ENCODE data around the gene GABRR2. TPM values are rescaled to one million over a fixed set of nuclear protein-coding genes. Genes with fewer than 3 reads are reported as not detected.

GABRR2 gene
- total RNA-seq, 3 donors from 2014 or later (not counting 1 experiment from before 2014, with no cell fraction given): 0.57 to 2.2 (median 1.0) TPM

DNA sequence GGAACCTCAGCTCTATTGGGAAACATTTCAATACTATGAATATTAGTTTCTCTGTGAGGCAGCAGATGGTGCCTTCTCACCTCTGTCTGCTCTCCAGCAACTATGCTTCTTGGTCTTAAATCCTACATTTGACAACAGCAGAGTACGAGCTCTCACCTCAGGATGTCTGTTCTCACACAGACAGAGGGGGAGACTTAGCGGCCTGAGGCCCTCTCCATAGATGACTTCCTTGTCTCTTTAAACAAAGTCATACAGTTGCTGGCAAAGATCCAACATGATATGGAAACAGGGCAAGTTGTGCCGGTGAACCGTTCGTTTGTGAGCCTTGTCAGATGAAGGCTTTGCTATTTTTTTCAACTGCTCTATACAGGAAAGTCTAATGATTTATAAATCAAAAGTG, 54.3 kb downstream of the GABRR2 start:
- peak in 1 of 2 donors; percentile 9 for DNase-seq
- Mint-ChIP-seq H3K27ac (no peak overlapping the region), H3K36me3 (no peaks in the 10 kb centered on the region), H3K4me1 (no peaks in the 10 kb centered on the region), H3K27me3 (ENCODE audit: low read depth in 2 of 2) (no peaks in the 10 kb centered on the region), H3K9me3 (no peaks in the 10 kb centered on the region), H3K4me3 (no peak overlapping the region)
- ATAC-seq: no peak
- H3K36me3 ChIP-seq (ENCODE audit: control insufficient read depth, insufficient read depth, low read length): no peaks in the 10 kb centered on the region
- H3K9me3 ChIP-seq (ENCODE audit: control insufficient read depth, insufficient read depth, low read length): no peaks in the 10 kb centered on the region
- no peak overlapping the region for H3K4me3 ChIP-seq (ENCODE audit: low read length)
- no peak overlapping the region for H3K27ac ChIP-seq (ENCODE audit: low read length)
- H3K4me1 ChIP-seq (ENCODE audit: control insufficient read depth, insufficient read depth, low read length): no peaks in the 10 kb centered on the region
- TF ChIP-seq CTCF (IDR thresholded peaks at IDR 0.05): no peak
- no peaks in the 10 kb centered on the region for H3K27me3 ChIP-seq (ENCODE audit: control insufficient read depth, insufficient read depth, low read length)
- WGBS (ENCODE audit: insufficient coverage): 27% methylated on average over 5 of the region's 5 CpGs
- intact Hi-C loops (cut with micrococcal nuclease): no loop called here

DNA sequence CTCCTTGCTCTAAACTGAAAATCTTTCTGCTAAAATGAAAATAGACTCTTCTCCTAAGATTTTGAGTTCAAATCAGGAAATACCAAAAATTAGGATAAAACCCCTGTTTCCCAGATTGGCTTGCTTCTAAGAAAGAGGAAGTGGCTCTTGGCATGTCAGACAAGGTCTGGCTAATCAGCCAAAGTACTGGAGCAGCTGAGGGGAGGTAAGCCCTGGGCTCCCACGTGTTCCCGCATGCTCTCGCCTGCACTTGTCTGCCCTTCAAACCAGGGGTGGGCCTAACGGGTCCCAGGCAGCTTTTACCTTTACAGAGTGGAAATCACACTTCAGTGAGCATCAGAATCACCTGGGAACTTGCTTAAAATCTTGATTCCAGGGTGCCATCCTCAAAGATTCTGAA, 54.8 kb downstream of the GABRR2 start:
- H3K9me3 Mint-ChIP-seq: no peaks in the 10 kb centered on the region
- Histone ChIP-seq H3K27me3 (ENCODE audit: control insufficient read depth, insufficient read depth, low read length) (no peaks in the 10 kb centered on the region), H3K27ac (ENCODE audit: low read length) (no peak overlapping the region), H3K9me3 (ENCODE audit: control insufficient read depth, insufficient read depth, low read length) (no peaks in the 10 kb centered on the region), H3K4me3 (ENCODE audit: low read length) (no peak overlapping the region), H3K36me3 (ENCODE audit: control insufficient read depth, insufficient read depth, low read length) (no peaks in the 10 kb centered on the region), H3K4me1 (ENCODE audit: control insufficient read depth, insufficient read depth, low read length) (no peaks in the 10 kb centered on the region)
- H3K27ac Mint-ChIP-seq: no peak overlapping the region
- no peaks in the 10 kb centered on the region for H3K36me3 Mint-ChIP-seq
- DNase-seq (no peak), ATAC-seq (no peak)
- TF ChIP-seq CTCF (IDR thresholded peaks at IDR 0.05): no peak
- no peaks in the 10 kb centered on the region for H3K27me3 Mint-ChIP-seq (ENCODE audit: low read depth in 2 of 2)
- intact Hi-C loops (cut with micrococcal nuclease): no loop called here
- no peak overlapping the region for H3K4me3 Mint-ChIP-seq
- WGBS (ENCODE audit: insufficient coverage): 42% methylated on average over 4 of the region's 4 CpGs
- H3K4me1 Mint-ChIP-seq: no peaks in the 10 kb centered on the region

DNA sequence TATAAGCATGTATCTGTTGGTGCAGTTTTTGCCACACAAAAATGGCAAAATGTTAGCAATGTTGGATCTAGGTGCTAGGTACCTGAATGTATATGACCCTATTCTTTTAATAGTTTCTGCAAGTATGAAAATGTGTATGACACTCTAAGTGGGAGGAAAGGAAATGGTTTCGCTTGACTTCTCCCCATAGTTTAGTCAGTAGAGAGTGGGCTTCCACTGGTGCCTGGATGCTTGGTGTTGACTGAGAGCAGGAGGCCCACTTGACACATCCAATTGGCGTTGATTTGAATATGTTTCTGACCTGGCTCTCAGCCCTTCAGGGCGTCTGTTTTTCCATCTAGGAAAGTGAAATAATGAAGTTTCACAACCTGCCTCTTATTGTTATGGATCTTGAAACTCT, 56.2 kb downstream of the GABRR2 start:
- H3K4me1 ChIP-seq (ENCODE audit: control insufficient read depth, insufficient read depth, low read length): no peaks in the 10 kb centered on the region
- H3K36me3 ChIP-seq (ENCODE audit: control insufficient read depth, insufficient read depth, low read length): no peaks in the 10 kb centered on the region
- intact Hi-C loops (cut with micrococcal nuclease): no loop called here
- H3K4me1 Mint-ChIP-seq: no peaks in the 10 kb centered on the region
- no peak overlapping the region for H3K4me3 Mint-ChIP-seq
- H3K27ac ChIP-seq (ENCODE audit: low read length): no peak overlapping the region
- 81% methylated on average over 2 of the region's 3 CpGs for WGBS (ENCODE audit: insufficient coverage)
- H3K4me3 ChIP-seq (ENCODE audit: low read length): no peak overlapping the region
- no peaks in the 10 kb centered on the region for H3K27me3 Mint-ChIP-seq (ENCODE audit: low read depth in 2 of 2)
- DNase-seq (no peak), ATAC-seq (no peak)
- TF ChIP-seq CTCF (IDR thresholded peaks at IDR 0.05): no peak
- no peak overlapping the region for H3K27ac Mint-ChIP-seq
- H3K36me3 Mint-ChIP-seq: no peaks in the 10 kb centered on the region
- no peaks in the 10 kb centered on the region for H3K9me3 ChIP-seq (ENCODE audit: control insufficient read depth, insufficient read depth, low read length)
- H3K9me3 Mint-ChIP-seq: no peaks in the 10 kb centered on the region
- H3K27me3 ChIP-seq (ENCODE audit: control insufficient read depth, insufficient read depth, low read length): no peaks in the 10 kb centered on the region

GRCh38 chr6:89257781-89258180, 57.3 kb downstream of the GABRR2 start:
- WGBS (ENCODE audit: insufficient coverage): 87% methylated on average over 4 of the region's 4 CpGs
- H3K4me1 ChIP-seq (ENCODE audit: control insufficient read depth, insufficient read depth, low read length): no peaks in the 10 kb centered on the region
- ATAC-seq (no peak), DNase-seq (no peak)
- Mint-ChIP-seq H3K4me3 (no peak overlapping the region), H3K27ac (no peak overlapping the region), H3K9me3 (no peaks in the 10 kb centered on the region), H3K27me3 (ENCODE audit: low read depth in 2 of 2) (peaks cover 0 to 4% of the 10 kb centered on the region in 2 donors), H3K4me1 (no peaks in the 10 kb centered on the region), H3K36me3 (no peaks in the 10 kb centered on the region)
- H3K4me3 ChIP-seq (ENCODE audit: low read length): no peak overlapping the region
- TF ChIP-seq CTCF (IDR thresholded peaks at IDR 0.05): no peak
- intact Hi-C loops (cut with micrococcal nuclease): no loop called here
- no peaks in the 10 kb centered on the region for H3K9me3 ChIP-seq (ENCODE audit: control insufficient read depth, insufficient read depth, low read length)
- no peaks in the 10 kb centered on the region for H3K36me3 ChIP-seq (ENCODE audit: control insufficient read depth, insufficient read depth, low read length)
- no peak overlapping the region for H3K27ac ChIP-seq (ENCODE audit: low read length)
- H3K27me3 ChIP-seq (ENCODE audit: control insufficient read depth, insufficient read depth, low read length): no peaks in the 10 kb centered on the region

Data from natural killer cell (primary cell).